PC-3 (cell line): ENCODE data around the gene DSG1. TPM values are rescaled to one million over a fixed set of nuclear protein-coding genes. Genes with fewer than 3 reads are reported as not detected.

Experiments
- ATAC-seq: fragments of 200-7000 bp; cut with Tn5 transposase; 2 replicates; pipeline ENCODE4 v1.9.1; 2020; ENCODE audit warnings: mild to moderate bottlenecking, moderate library complexity
- BruUV-seq: library from RNA; stranded (reverse); fragments of 400-500 nt; replicated peaks from 2 replicates; lab custom pipeline; 2021; lab: Mats Ljungman, UMichigan
- CTCF ChIA-PET: fragments of 300-600 bp; sonication (Branson Sonifier 250); formaldehyde crosslinking; loops from one replicate; lab custom pipeline; 2022; ENCODE audit warnings: antibody characterized with exemption; lab: Charles Lee
- POLR2A ChIA-PET: fragments of 300-600 bp; sonication (Branson Sonifier 250); formaldehyde crosslinking; loops from one replicate; lab custom pipeline; 2022; ENCODE audit warnings: antibody characterized with exemption; ENCODE audit not compliant: unreplicated experiment; lab: Charles Lee
- DNase-seq: peaks from one replicate; pipeline ENCODE4 v3.0.0-alpha.2; 2015
- H2AFZ ChIP-seq: fragments of 300-600 bp; sonication (generic); 2 replicates; pipeline ENCODE4 v1.6.0; 2016; ENCODE audit warnings: antibody characterized with exemption, low read length
- H3F3A ChIP-seq: fragments of 300-600 bp; sonication (generic); one replicate; pipeline ENCODE4 v1.6.0; 2017; ENCODE audit warnings: antibody characterized with exemption, low read length, control low read depth, mild to moderate bottlenecking; ENCODE audit not compliant: unreplicated experiment
- H3K27ac ChIP-seq: fragments of 300-600 bp; sonication (generic); 2 replicates; pipeline ENCODE4 v1.5.1; 2016; ENCODE audit warnings: mild to moderate bottlenecking, low read length
- H3K27me3 ChIP-seq: fragments of 300-600 bp; sonication (generic); 2 replicates; pipeline ENCODE4 v1.6.1; 2016; ENCODE audit warnings: low read length, mixed read lengths
- H3K36me3 ChIP-seq: fragments of 300-600 bp; sonication (generic); 2 replicates; pipeline ENCODE4 v1.6.1; 2016; ENCODE audit warnings: low read depth, mixed run types, low read length, mixed read lengths
- H3K4me1 ChIP-seq: fragments of 300-600 bp; sonication (generic); 2 replicates; pipeline ENCODE4 v1.5.1; 2016; ENCODE audit warnings: low read length; ENCODE audit not compliant: insufficient read depth
- H3K4me2 ChIP-seq: fragments of 300-600 bp; sonication (generic); 2 replicates; pipeline ENCODE4 v1.6.0; 2016; ENCODE audit warnings: low read length
- H3K4me3 ChIP-seq: fragments of 300-600 bp; sonication (generic); 2 replicates; pipeline ENCODE4 v1.5.1; 2016; ENCODE audit warnings: mild to moderate bottlenecking, low read length, mixed read lengths
- H3K79me2 ChIP-seq: fragments of 300-600 bp; sonication (generic); 2 replicates; pipeline ENCODE4 v1.6.1; 2017; ENCODE audit warnings: low read length, mixed read lengths
- H3K9ac ChIP-seq: fragments of 300-600 bp; sonication (generic); 2 replicates; pipeline ENCODE4 v1.6.0; 2016; ENCODE audit warnings: mild to moderate bottlenecking, low read length
- H3K9me2 ChIP-seq: fragments of 300-600 bp; sonication (generic); replicated peaks from 2 replicates; pipeline ENCODE4 v1.6.1; 2016; ENCODE audit warnings: mixed run types, low read length, mixed read lengths
- H3K9me3 ChIP-seq: fragments of 300-600 bp; sonication (generic); 2 replicates; pipeline ENCODE4 v1.6.1; 2016; ENCODE audit warnings: low read length, mixed read lengths
- H4K20me1 ChIP-seq: fragments of 300-600 bp; sonication (generic); 2 replicates; pipeline ENCODE4 v1.6.1; 2016; ENCODE audit warnings: low read length, mixed read lengths
- CTCF ChIP-seq: fragments of 300-600 bp; sonication (generic); conservative IDR thresholded peaks from 2 replicates; pipeline ENCODE4 v1.5.1; 2017; ENCODE audit warnings: antibody characterized with exemption, low read depth, mild to moderate bottlenecking, low read length
- EZH2 ChIP-seq: fragments of 300-600 bp; sonication (generic); IDR thresholded peaks from one replicate; pipeline ENCODE4 v1.6.1; 2017; ENCODE audit warnings: antibody characterized with exemption, mild to moderate bottlenecking, low read length; ENCODE audit not compliant: unreplicated experiment
- EZH2phosphoT487 ChIP-seq: fragments of 300-600 bp; sonication (generic); IDR thresholded peaks from 2 replicates; pipeline ENCODE4 v1.6.1; 2018; ENCODE audit warnings: mild to moderate bottlenecking, antibody characterized with exemption, low read length, borderline replicate concordance
- intact Hi-C: fragments of 100-400 bp; cut with micrococcal nuclease; formaldehyde crosslinking; loops from 2 replicates; pipeline ENCODE4 v1.9.0; 2023
- total RNA-seq: library from RNA; depleted of rRNA; stranded (reverse); fragments of >200 nt; gene quantifications from 2 replicates; pipeline ENCODE4 v1.2.3, GENCODE V29; 2014

DSG1 gene
- total RNA-seq, 1 experiment from 2014 or later: not detected

GRCh38 chr18:31302991-31303390 is 15.0 kb upstream of the DSG1 start:
- ATAC-seq (peak; percentile 87), DNase-seq (peak; percentile 69)
- peaks cover 23% of the 10 kb centered on the region for H3K4me1 ChIP-seq
- no peaks in the 10 kb centered on the region for H3K36me3 ChIP-seq
- H3K9ac ChIP-seq: no peak overlapping the region
- no peaks in the 10 kb centered on the region for H3F3A ChIP-seq
- no peaks in the 10 kb centered on the region for H3K9me3 ChIP-seq
- H3K27me3 ChIP-seq: no peaks in the 10 kb centered on the region
- CTCF ChIA-PET: no interaction called here
- H3K4me2 ChIP-seq: no peak overlapping the region
- no TSS peak for BruUV-seq
- intact Hi-C loops: no loop called here
- no peak for TF ChIP-seq EZH2phosphoT487
- TF ChIP-seq CTCF: no peak
- no peak for TF ChIP-seq EZH2
- no peaks in the 10 kb centered on the region for H4K20me1 ChIP-seq
- H3K9me2 ChIP-seq: no peaks in the 10 kb centered on the region
- no peaks in the 10 kb centered on the region for H3K79me2 ChIP-seq
- H3K4me3 ChIP-seq: no peak overlapping the region
- no peak overlapping the region for H3K27ac ChIP-seq
- POLR2A ChIA-PET: interaction anchor here (0.6 kb wide), 1 partner anchor 44 kb away, joined by 3 read pairs; no protein-coding TSS in a partner anchor
- H2AFZ ChIP-seq: no peak overlapping the region

GRCh38 chr18:31303771-31304170 is 14.2 kb upstream of the DSG1 start:
- ChIA-PET POLR2A (no interaction called here), CTCF (no interaction called here)
- Histone ChIP-seq H3F3A (no peaks in the 10 kb centered on the region), H4K20me1 (no peaks in the 10 kb centered on the region), H3K4me3 (no peak overlapping the region), H3K27ac (no peak overlapping the region), H3K9ac (no peak overlapping the region), H3K9me2 (no peaks in the 10 kb centered on the region), H3K4me1 (peaks cover 23% of the 10 kb centered on the region), H3K79me2 (no peaks in the 10 kb centered on the region), H3K4me2 (no peak overlapping the region), H2AFZ (no peak overlapping the region), H3K36me3 (no peaks in the 10 kb centered on the region), H3K27me3 (no peaks in the 10 kb centered on the region), H3K9me3 (no peaks in the 10 kb centered on the region)
- ATAC-seq (no peak), DNase-seq (peak; percentile 28)
- TF ChIP-seq CTCF (no peak), EZH2phosphoT487 (no peak), EZH2 (no peak)
- intact Hi-C loops: no loop called here
- no TSS peak for BruUV-seq

- Histone ChIP-seq H3F3A (no peaks in the 10 kb centered on the region), H3K9me3 (no peaks in the 10 kb centered on the region), H2AFZ (no peak overlapping the region), H3K9me2 (no peaks in the 10 kb centered on the region), H3K79me2 (no peaks in the 10 kb centered on the region), H3K4me3 (no peak overlapping the region), H3K27ac (no peak overlapping the region), H3K27me3 (no peaks in the 10 kb centered on the region), H3K4me2 (no peak overlapping the region), H4K20me1 (no peaks in the 10 kb centered on the region), H3K4me1 (peaks cover 1% of the 10 kb centered on the region; the same call in 1 of the 2 replicates), H3K9ac (no peak overlapping the region), H3K36me3 (no peaks in the 10 kb centered on the region)
- intact Hi-C loops: no loop called here
- no peak for DNase-seq
- no peak for ATAC-seq
- BruUV-seq: no TSS peak
- POLR2A ChIA-PET: no interaction called here
- TF ChIP-seq EZH2 (no peak), CTCF (no peak), EZH2phosphoT487 (no peak)
- CTCF ChIA-PET: no interaction called here
Observed at GRCh38 chr18:31309115-31309514, 8.8 kb upstream of the DSG1 start.
